Transverse colon (tissue), 4 donors: ENCODE data around the gene HDAC9.

Source experiments
- POLR2AphosphoS5 ChIP-seq, 3 donors: sonication (generic); formaldehyde crosslinking; IDR thresholded peaks; one replicate each; pipeline ENCODE4 v1.6.1; 2016; ENCODE audit warnings: antibody characterized with exemption in 3 of 3
- TF ChIP-seq, protein P1 (sequence below), 5 experiments: fragments of 200-600 bp in 3 of 5; fragments of 450-650 bp in 2 of 5; sonication (generic) in 3 of 5; IDR thresholded peaks; 1 replicate in 2 of 5; 2 replicates in 3 of 5; pipeline ENCODE4 v1.5.1; 2016 to 2017; ENCODE audit warnings: antibody characterized with exemption in 5 of 5, inconsistent platforms in 3 of 5, mild to moderate bottlenecking in 2 of 5, moderate library complexity in 1 of 5

DNA sequence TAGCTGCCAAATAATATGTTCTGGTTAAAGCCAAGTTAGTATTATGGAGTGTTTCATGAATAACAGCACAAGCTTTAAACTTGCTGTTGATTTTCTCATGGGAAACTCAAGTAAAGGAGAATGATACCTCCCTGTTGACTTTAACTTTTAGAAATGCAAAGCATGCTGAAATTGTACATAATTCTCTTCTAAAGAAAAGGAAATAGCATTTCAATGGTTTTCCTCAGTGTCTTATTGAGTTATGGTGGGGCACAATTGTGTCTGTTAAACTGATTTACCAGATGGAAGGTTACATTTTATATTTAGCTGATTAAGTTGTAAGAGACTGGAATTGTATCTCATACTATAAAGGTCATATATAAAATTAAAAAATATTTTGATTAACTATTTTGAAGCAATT lies 119.3 kb downstream of the HDAC9 start:
- TF ChIP-seq, protein P1, sequence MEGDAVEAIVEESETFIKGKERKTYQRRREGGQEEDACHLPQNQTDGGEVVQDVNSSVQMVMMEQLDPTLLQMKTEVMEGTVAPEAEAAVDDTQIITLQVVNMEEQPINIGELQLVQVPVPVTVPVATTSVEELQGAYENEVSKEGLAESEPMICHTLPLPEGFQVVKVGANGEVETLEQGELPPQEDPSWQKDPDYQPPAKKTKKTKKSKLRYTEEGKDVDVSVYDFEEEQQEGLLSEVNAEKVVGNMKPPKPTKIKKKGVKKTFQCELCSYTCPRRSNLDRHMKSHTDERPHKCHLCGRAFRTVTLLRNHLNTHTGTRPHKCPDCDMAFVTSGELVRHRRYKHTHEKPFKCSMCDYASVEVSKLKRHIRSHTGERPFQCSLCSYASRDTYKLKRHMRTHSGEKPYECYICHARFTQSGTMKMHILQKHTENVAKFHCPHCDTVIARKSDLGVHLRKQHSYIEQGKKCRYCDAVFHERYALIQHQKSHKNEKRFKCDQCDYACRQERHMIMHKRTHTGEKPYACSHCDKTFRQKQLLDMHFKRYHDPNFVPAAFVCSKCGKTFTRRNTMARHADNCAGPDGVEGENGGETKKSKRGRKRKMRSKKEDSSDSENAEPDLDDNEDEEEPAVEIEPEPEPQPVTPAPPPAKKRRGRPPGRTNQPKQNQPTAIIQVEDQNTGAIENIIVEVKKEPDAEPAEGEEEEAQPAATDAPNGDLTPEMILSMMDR (IDR thresholded peaks at IDR 0.05): no peak
- TF ChIP-seq POLR2AphosphoS5 (IDR thresholded peaks at IDR 0.05): no peak
